Adipocyte (in vitro differentiated cells): Measurements from ENCODE around the gene MGAT5.

Experiments used
- DNase-seq: peaks from one replicate; pipeline ENCODE4 v3.0.0-alpha.2; 2015; ENCODE audit warnings: low read depth
- H3K27me3 ChIP-seq: replicated peaks from 2 replicates; pipeline ENCODE4 v1.7.0; 2013; ENCODE audit warnings: mild to moderate bottlenecking, low read length, moderate library complexity; ENCODE audit not compliant: control insufficient read depth, insufficient read depth
- H3K36me3 ChIP-seq: 2 replicates; pipeline ENCODE4 v1.7.0; 2013; ENCODE audit warnings: low read length, mild to moderate bottlenecking, moderate library complexity; ENCODE audit not compliant: control insufficient read depth, insufficient read depth, severe bottlenecking
- H3K4me1 ChIP-seq: 2 replicates; pipeline ENCODE4 v1.7.0; 2013; ENCODE audit warnings: mild to moderate bottlenecking, low read length, moderate library complexity; ENCODE audit not compliant: control insufficient read depth, insufficient read depth
- H3K4me3 ChIP-seq: 2 replicates; pipeline ENCODE4 v1.7.0; 2013; ENCODE audit warnings: mild to moderate bottlenecking, low read length, moderate library complexity
- H3K9ac ChIP-seq: 2 replicates; pipeline ENCODE4 v1.7.0; 2013; ENCODE audit warnings: mild to moderate bottlenecking, low read length, moderate library complexity
- H3K9me3 ChIP-seq: 2 replicates; pipeline ENCODE4 v1.7.0; 2013; ENCODE audit warnings: mild to moderate bottlenecking, low read length, moderate library complexity; ENCODE audit not compliant: control insufficient read depth

MGAT5 gene

GRCh38 chr2:134457765-134458472 lies 204.0 kb downstream of the MGAT5 start:
- Histone ChIP-seq H3K9ac (no peak overlapping the region), H3K36me3 (no peaks in the 10 kb centered on the region), H3K27me3 (peaks cover 6% of the 10 kb centered on the region), H3K4me1 (no peaks in the 10 kb centered on the region), H3K9me3 (no peaks in the 10 kb centered on the region), H3K4me3 (no peak overlapping the region)
- DNase-seq, result no peak

- Histone ChIP-seq H3K4me3 (no peak overlapping the region), H3K4me1 (no peaks in the 10 kb centered on the region), H3K27me3 (peaks cover 9% of the 10 kb centered on the region), H3K9ac (no peak overlapping the region), H3K36me3 (no peaks in the 10 kb centered on the region), H3K9me3 (no peaks in the 10 kb centered on the region)
- DNase-seq, result no peak
Observed at GRCh38 chr2:134458473-134458853, 204.6 kb downstream of the MGAT5 start.

- Histone ChIP-seq H3K9ac (no peak overlapping the region), H3K4me3 (no peak overlapping the region), H3K4me1 (no peaks in the 10 kb centered on the region), H3K9me3 (no peaks in the 10 kb centered on the region), H3K36me3 (no peaks in the 10 kb centered on the region), H3K27me3 (peaks cover 14% of the 10 kb centered on the region)
- no peak for DNase-seq
Observed at GRCh38 chr2:134458950-134459349, 205.1 kb downstream of the MGAT5 start.

- H3K4me1 ChIP-seq, result no peaks in the 10 kb centered on the region
- peaks cover 16% of the 10 kb centered on the region for H3K27me3 ChIP-seq
- DNase-seq, result no peak
- H3K9me3 ChIP-seq, result no peaks in the 10 kb centered on the region
- H3K4me3 ChIP-seq, result no peak overlapping the region
- no peak overlapping the region for H3K9ac ChIP-seq
- H3K36me3 ChIP-seq, result no peaks in the 10 kb centered on the region
Observed at GRCh38 chr2:134459706-134460406, 206.0 kb downstream of the MGAT5 start.

- H3K4me1 ChIP-seq, result no peaks in the 10 kb centered on the region
- H3K4me3 ChIP-seq, result no peak overlapping the region
- H3K36me3 ChIP-seq, result no peaks in the 10 kb centered on the region
- peak; percentile 58 for DNase-seq
- peaks cover 16% of the 10 kb centered on the region for H3K27me3 ChIP-seq
- no peaks in the 10 kb centered on the region for H3K9me3 ChIP-seq
- no peak overlapping the region for H3K9ac ChIP-seq
Observed at GRCh38 chr2:134460583-134460998, 206.7 kb downstream of the MGAT5 start.

- H3K27me3 ChIP-seq, result peaks cover 19% of the 10 kb centered on the region
- H3K4me3 ChIP-seq, result no peak overlapping the region
- DNase-seq, result no peak
- no peaks in the 10 kb centered on the region for H3K4me1 ChIP-seq
- no peaks in the 10 kb centered on the region for H3K9me3 ChIP-seq
- no peaks in the 10 kb centered on the region for H3K36me3 ChIP-seq
- no peak overlapping the region for H3K9ac ChIP-seq
Observed at GRCh38 chr2:134461511-134461910, 207.6 kb downstream of the MGAT5 start.

GRCh38 chr2:134462275-134462674 lies 208.4 kb downstream of the MGAT5 start:
- Histone ChIP-seq H3K4me3 (no peak overlapping the region), H3K9me3 (no peaks in the 10 kb centered on the region), H3K9ac (no peak overlapping the region), H3K4me1 (no peaks in the 10 kb centered on the region), H3K27me3 (peaks cover 19% of the 10 kb centered on the region), H3K36me3 (no peaks in the 10 kb centered on the region)
- DNase-seq, result no peak

- H3K27me3 ChIP-seq, result peaks cover 19% of the 10 kb centered on the region
- H3K4me3 ChIP-seq, result no peak overlapping the region
- H3K9me3 ChIP-seq, result no peaks in the 10 kb centered on the region
- no peak overlapping the region for H3K9ac ChIP-seq
- no peaks in the 10 kb centered on the region for H3K4me1 ChIP-seq
- DNase-seq, result no peak
- no peaks in the 10 kb centered on the region for H3K36me3 ChIP-seq
Observed at GRCh38 chr2:134462791-134463698, 209.2 kb downstream of the MGAT5 start.

GRCh38 chr2:134463699-134464022 lies 209.8 kb downstream of the MGAT5 start:
- DNase-seq, result no peak
- Histone ChIP-seq H3K9me3 (no peaks in the 10 kb centered on the region), H3K9ac (no peak overlapping the region), H3K4me3 (no peak overlapping the region), H3K4me1 (no peaks in the 10 kb centered on the region), H3K36me3 (no peaks in the 10 kb centered on the region), H3K27me3 (peaks cover 24% of the 10 kb centered on the region)

GRCh38 chr2:134465228-134466105 lies 211.6 kb downstream of the MGAT5 start:
- no peak overlapping the region for H3K9ac ChIP-seq
- no peaks in the 10 kb centered on the region for H3K9me3 ChIP-seq
- DNase-seq, result no peak
- no peaks in the 10 kb centered on the region for H3K4me1 ChIP-seq
- H3K36me3 ChIP-seq, result no peaks in the 10 kb centered on the region
- no peak overlapping the region for H3K4me3 ChIP-seq
- peaks cover 24% of the 10 kb centered on the region for H3K27me3 ChIP-seq
